Hypothalamus (tissue), 51 donors: ENCODE measurements around the gene GABBR2.

Experiments used
- DNase-seq, 51 donors: peaks; one replicate each; lab custom pipeline; 2025; lab: John Stamatoyannopoulos, UW

Gene GABBR2

GRCh38 chr9:98457726-98458370 lies 250.9 kb downstream of the GABBR2 start:
- DNase-seq = no peak

GRCh38 chr9:98456156-98456613 lies 252.6 kb downstream of the GABBR2 start:
- DNase-seq = no peak

GRCh38 chr9:98455256-98456155 lies 253.2 kb downstream of the GABBR2 start:
- peak in 1 of 51 donors; percentile 53 for DNase-seq

GRCh38 chr9:98453589-98454311 lies 255.0 kb downstream of the GABBR2 start:
- DNase-seq = peak in 4 of 51 donors; percentile 8 to 54 (median 15)

GRCh38 chr9:98451576-98451975 lies 257.2 kb downstream of the GABBR2 start:
- no peak for DNase-seq

GRCh38 chr9:98450496-98450895 lies 258.2 kb downstream of the GABBR2 start:
- no peak for DNase-seq

- no peak for DNase-seq
Observed at GRCh38 chr9:98449871-98450270, 258.9 kb downstream of the GABBR2 start.

GRCh38 chr9:98445576-98445975 lies 263.2 kb downstream of the GABBR2 start:
- DNase-seq = no peak

- DNase-seq = no peak
Observed at GRCh38 chr9:98444601-98445000, 264.1 kb downstream of the GABBR2 start.

GRCh38 chr9:98442541-98442940 lies 266.2 kb downstream of the GABBR2 start:
- DNase-seq = no peak

- peak in 6 of 51 donors; percentile 6 to 21 (median 12) for DNase-seq
Observed at GRCh38 chr9:98442114-98442513, 266.6 kb downstream of the GABBR2 start.

GRCh38 chr9:98438666-98439065 lies 270.1 kb downstream of the GABBR2 start:
- peak in 7 of 51 donors; percentile 7 to 45 (median 10) for DNase-seq

GRCh38 chr9:98437458-98438034 lies 271.2 kb downstream of the GABBR2 start:
- DNase-seq = no peak

- no peak for DNase-seq
Observed at GRCh38 chr9:98432960-98433359, 275.8 kb downstream of the GABBR2 start.

GRCh38 chr9:98432134-98432533 lies 276.6 kb downstream of the GABBR2 start:
- DNase-seq = no peak

GRCh38 chr9:98430535-98431292 lies 278.0 kb downstream of the GABBR2 start:
- peak in 16 of 51 donors; percentile 2 to 40 (median 10) for DNase-seq

GRCh38 chr9:98429613-98430012 lies 279.1 kb downstream of the GABBR2 start:
- DNase-seq = no peak

GRCh38 chr9:98428454-98428853 lies 280.3 kb downstream of the GABBR2 start:
- no peak for DNase-seq

GRCh38 chr9:98427491-98427890 lies 281.2 kb downstream of the GABBR2 start:
- no peak for DNase-seq

- DNase-seq = no peak
Observed at GRCh38 chr9:98425079-98425478, 283.7 kb downstream of the GABBR2 start.
